Stimulated activated CD8-positive, alpha-beta memory T cell treated with anti-CD3 and anti-CD28 coated beads, Interleukin-15, amount 100 ng/mL, for 4 hours (primary cell): ENCODE measurements around the gene CERS4.
A peak's percentile ranks its signal among the peaks of the same experiment; 100 is the strongest.
"Not testable (repeated sequence)": the region's sequence is repeated elsewhere in the genome, so short reads cannot be mapped to it uniquely, and the experiment has no call there.

Experiments
- DNase-seq, 2 donors: peaks; one replicate each; pipeline ENCODE4 v3.0.0-alpha.2; 2020; ENCODE audit warnings: low read depth in 2 of 2

Gene CERS4

GRCh38 chr19:8209462-8210378 is 550 bp downstream of the CERS4 start:
- DNase-seq, result peak; percentile 54 to 68

- no peak for DNase-seq
Measured at GRCh38 chr19:8210421-8211101, 1.4 kb downstream of the CERS4 start.

- no peak for DNase-seq
Measured at GRCh38 chr19:8212212-8212611, 3.0 kb downstream of the CERS4 start.

- no peak for DNase-seq
Measured at GRCh38 chr19:8212916-8213315, 3.7 kb downstream of the CERS4 start.

- DNase-seq, result no peak
Measured at GRCh38 chr19:8213827-8214672, 4.9 kb downstream of the CERS4 start.

- DNase-seq, result no peak
Measured at GRCh38 chr19:8214802-8215201, 5.6 kb downstream of the CERS4 start.

GRCh38 chr19:8215783-8216182 is 6.6 kb downstream of the CERS4 start:
- no peak for DNase-seq

GRCh38 chr19:8216357-8216756 is 7.2 kb downstream of the CERS4 start:
- DNase-seq, result no peak

GRCh38 chr19:8218127-8218526 is 9.0 kb downstream of the CERS4 start:
- not testable (repeated sequence) for DNase-seq

- no peak for DNase-seq
Measured at GRCh38 chr19:8220481-8220880, 11.3 kb downstream of the CERS4 start.

GRCh38 chr19:8221161-8221560 is 12.0 kb downstream of the CERS4 start:
- DNase-seq, result no peak

- not testable (repeated sequence) for DNase-seq
Measured at GRCh38 chr19:8223442-8223841, 14.3 kb downstream of the CERS4 start.

GRCh38 chr19:8224394-8225145 is 15.4 kb downstream of the CERS4 start:
- DNase-seq, result no peak

GRCh38 chr19:8231073-8231604 is 22.0 kb downstream of the CERS4 start:
- no peak for DNase-seq

- DNase-seq, result no peak
Measured at GRCh38 chr19:8233370-8233769, 24.2 kb downstream of the CERS4 start.

- no peak for DNase-seq
Measured at GRCh38 chr19:8237026-8237425, 27.9 kb downstream of the CERS4 start.

- DNase-seq, result no peak
Measured at GRCh38 chr19:8238251-8238650, 29.1 kb downstream of the CERS4 start.

GRCh38 chr19:8239528-8240273 is 30.5 kb downstream of the CERS4 start:
- DNase-seq, result no peak

- DNase-seq, result peak; percentile 29
Measured at GRCh38 chr19:8240274-8241229, 31.4 kb downstream of the CERS4 start.
